ENCODE data around the gene EXOC3.

DNA sequence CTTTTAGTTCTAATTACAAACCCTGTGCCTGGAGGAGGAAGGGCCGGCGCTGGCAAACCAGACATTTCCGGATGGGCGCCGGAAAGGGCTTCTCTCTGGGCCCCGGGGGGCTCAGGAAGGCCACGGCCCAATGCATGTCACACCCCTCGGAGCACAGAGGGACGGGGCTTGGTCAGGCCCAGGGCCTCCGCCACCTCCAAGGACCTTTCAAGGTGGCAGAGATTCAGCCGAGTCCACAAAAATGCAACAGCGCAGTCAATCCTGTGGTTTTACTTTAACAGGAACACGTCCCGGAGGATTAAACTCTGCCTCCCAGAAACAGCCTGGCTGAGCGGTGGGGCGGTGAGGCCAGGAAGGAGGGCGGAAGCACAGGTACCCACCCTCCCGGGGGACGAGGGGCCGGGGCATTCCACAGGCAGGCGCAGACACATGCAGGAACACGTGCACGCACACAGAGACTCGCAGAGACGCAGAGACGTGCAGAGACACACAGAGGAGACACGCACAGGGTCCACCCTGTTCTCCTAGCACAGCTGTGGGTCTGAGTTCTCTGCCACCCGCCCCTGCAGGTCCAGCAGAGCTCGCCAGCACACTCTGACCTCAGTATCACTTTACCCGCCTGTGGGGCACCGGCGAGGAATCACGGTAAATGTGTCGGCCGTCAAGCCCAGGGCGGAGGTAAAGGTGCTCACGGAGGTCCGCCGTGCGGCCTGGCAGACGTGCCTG, 58.3 kb downstream of the EXOC3 start:
- no peak for TF ChIP-seq POLR2AphosphoS5 (IDR thresholded peaks at IDR 0.05; ENCODE audit: low read depth, low read length)
- TF ChIP-seq POLR2A (IDR thresholded peaks at IDR 0.05; ENCODE audit: low read depth, low read length), result no peak
- TF ChIP-seq TAF1 (IDR thresholded peaks at IDR 0.05; ENCODE audit: borderline replicate concordance, low read depth, low read length), result no peak
